Natural killer cell (primary cell): ENCODE data around the gene NMNAT2. TPM values are rescaled to one million over a fixed set of nuclear protein-coding genes. Genes with fewer than 3 reads are reported as not detected.

ENCODE experiments used
- ATAC-seq, 3 donors: fragments of 150-1000 bp in 2 of 3; fragments of 200-7000 bp in 1 of 3; cut with Tn5 transposase; 1 replicate in 1 of 3; 2 replicates in 2 of 3; pipeline ENCODE4 v1.10.0; 2021; ENCODE audit warnings: mild to moderate bottlenecking in 2 of 3, moderate library complexity in 2 of 3
- DNase-seq, 2 donors: peaks; one replicate each; pipeline versions ENCODE4 v3.0.0 to v3.0.0-alpha.2; 2013 to 2021; ENCODE audit warnings: mixed read lengths in 1 of 2
- H3K27ac ChIP-seq: one replicate; pipeline ENCODE4 v1.5.1; 2013; ENCODE audit warnings: mild to moderate bottlenecking, low read length
- H3K27me3 ChIP-seq: one replicate; pipeline ENCODE4 v1.6.1; 2013; ENCODE audit warnings: low read length; ENCODE audit not compliant: control insufficient read depth, insufficient read depth
- H3K36me3 ChIP-seq: one replicate; pipeline ENCODE4 v1.6.1; 2013; ENCODE audit warnings: low read length; ENCODE audit not compliant: control insufficient read depth, insufficient read depth
- H3K4me1 ChIP-seq: one replicate; pipeline ENCODE4 v1.6.1; 2013; ENCODE audit warnings: low read length; ENCODE audit not compliant: control insufficient read depth, insufficient read depth
- H3K4me3 ChIP-seq: one replicate; pipeline ENCODE4 v1.5.1; 2013; ENCODE audit warnings: low read length
- H3K9me3 ChIP-seq: one replicate; pipeline ENCODE4 v1.6.1; 2013; ENCODE audit warnings: low read length; ENCODE audit not compliant: control insufficient read depth, insufficient read depth
- H3K27ac Mint-ChIP-seq, 2 donors: one replicate each; pipeline ENCODE4 v1.8.0; 2022; ENCODE audit warnings: mild to moderate bottlenecking in 2 of 2, mixed read lengths in 2 of 2, moderate library complexity in 1 of 2
- H3K27me3 Mint-ChIP-seq, 2 donors: one replicate each; pipeline ENCODE4 v1.8.0; 2022; ENCODE audit warnings: low read depth in 2 of 2, mixed read lengths in 2 of 2
- H3K36me3 Mint-ChIP-seq: one replicate; pipeline ENCODE4 v1.8.0; 2022; ENCODE audit warnings: mixed read lengths
- H3K4me1 Mint-ChIP-seq, 2 donors: one replicate each; pipeline ENCODE4 v1.8.0; 2022; ENCODE audit warnings: mixed read lengths in 2 of 2
- H3K4me3 Mint-ChIP-seq: one replicate; pipeline ENCODE4 v1.8.0; 2022; ENCODE audit warnings: mild to moderate bottlenecking, moderate library complexity, mixed read lengths
- H3K9me3 Mint-ChIP-seq, 2 donors: one replicate each; pipeline ENCODE4 v1.8.0; 2022; ENCODE audit warnings: mixed read lengths in 2 of 2
- WGBS: methylation state at CpG from one replicate; pipeline ENCODE4 v1.1.7; 2013; ENCODE audit warnings: missing lambda C conversion rate; ENCODE audit not compliant: insufficient coverage; 5-methylcytosine and 5-hydroxymethylcytosine counted together
- intact Hi-C: fragments of 100-400 bp; cut with micrococcal nuclease; formaldehyde crosslinking; loops from one replicate; pipeline ENCODE4 v1.14.2; 2022
- total RNA-seq, 4 donors: library from RNA; stranded (reverse); fragments of 120-200 nt in 1 of 4; gene quantifications; one replicate each; pipeline versions ENCODE4 v1.2.3 to v1.2.4, GENCODE V29; 2013 to 2022
- TF ChIP-seq, protein P1 (sequence below): fragments of 200-600 bp; IDR thresholded peaks from one replicate; pipeline ENCODE4 v1.8.0; 2022; ENCODE audit warnings: antibody characterized with exemption

NMNAT2 gene
- total RNA-seq, 3 donors from 2014 or later (not counting 1 experiment from before 2014, with no cell fraction given): not detected

DNA sequence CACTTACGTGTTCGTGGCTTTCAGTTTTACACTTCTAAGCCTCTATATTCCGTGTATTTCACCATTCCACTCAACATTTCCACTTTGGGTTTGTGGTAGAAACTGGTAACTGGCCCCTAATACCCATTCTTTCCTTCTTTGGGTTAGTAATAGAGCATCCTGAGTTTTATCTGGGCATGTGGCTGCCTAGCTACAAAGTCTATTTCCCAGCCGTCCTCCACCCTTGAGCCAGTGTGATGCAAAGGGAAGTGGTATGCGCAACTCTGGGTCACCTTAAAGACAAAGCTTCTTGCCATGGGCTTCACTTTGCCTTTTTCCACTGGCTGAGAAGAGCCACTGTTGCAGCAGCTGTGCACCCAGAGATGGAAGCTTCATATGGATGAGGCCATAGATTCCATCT, 158.3 kb downstream of the NMNAT2 start:
- no peaks in the 10 kb centered on the region for H3K36me3 ChIP-seq
- no peaks in the 10 kb centered on the region for H3K4me1 ChIP-seq
- TF ChIP-seq, protein P1, sequence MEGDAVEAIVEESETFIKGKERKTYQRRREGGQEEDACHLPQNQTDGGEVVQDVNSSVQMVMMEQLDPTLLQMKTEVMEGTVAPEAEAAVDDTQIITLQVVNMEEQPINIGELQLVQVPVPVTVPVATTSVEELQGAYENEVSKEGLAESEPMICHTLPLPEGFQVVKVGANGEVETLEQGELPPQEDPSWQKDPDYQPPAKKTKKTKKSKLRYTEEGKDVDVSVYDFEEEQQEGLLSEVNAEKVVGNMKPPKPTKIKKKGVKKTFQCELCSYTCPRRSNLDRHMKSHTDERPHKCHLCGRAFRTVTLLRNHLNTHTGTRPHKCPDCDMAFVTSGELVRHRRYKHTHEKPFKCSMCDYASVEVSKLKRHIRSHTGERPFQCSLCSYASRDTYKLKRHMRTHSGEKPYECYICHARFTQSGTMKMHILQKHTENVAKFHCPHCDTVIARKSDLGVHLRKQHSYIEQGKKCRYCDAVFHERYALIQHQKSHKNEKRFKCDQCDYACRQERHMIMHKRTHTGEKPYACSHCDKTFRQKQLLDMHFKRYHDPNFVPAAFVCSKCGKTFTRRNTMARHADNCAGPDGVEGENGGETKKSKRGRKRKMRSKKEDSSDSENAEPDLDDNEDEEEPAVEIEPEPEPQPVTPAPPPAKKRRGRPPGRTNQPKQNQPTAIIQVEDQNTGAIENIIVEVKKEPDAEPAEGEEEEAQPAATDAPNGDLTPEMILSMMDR: no peak
- no peaks in the 10 kb centered on the region for H3K27me3 ChIP-seq
- Mint-ChIP-seq H3K36me3 (no peaks in the 10 kb centered on the region), H3K27me3 (peaks cover 3 to 19% of the 10 kb centered on the region in 2 donors), H3K4me1 (peaks cover 0 to 4% of the 10 kb centered on the region in 2 donors), H3K4me3 (no peak overlapping the region), H3K9me3 (no peaks in the 10 kb centered on the region), H3K27ac (no peak overlapping the region)
- H3K4me3 ChIP-seq: no peak overlapping the region
- DNase-seq: no peak
- WGBS: 69% methylated on average over 5 of the region's 5 CpGs
- no peak for ATAC-seq
- intact Hi-C loops: no loop called here
- H3K9me3 ChIP-seq: no peaks in the 10 kb centered on the region
- H3K27ac ChIP-seq: no peak overlapping the region

DNA sequence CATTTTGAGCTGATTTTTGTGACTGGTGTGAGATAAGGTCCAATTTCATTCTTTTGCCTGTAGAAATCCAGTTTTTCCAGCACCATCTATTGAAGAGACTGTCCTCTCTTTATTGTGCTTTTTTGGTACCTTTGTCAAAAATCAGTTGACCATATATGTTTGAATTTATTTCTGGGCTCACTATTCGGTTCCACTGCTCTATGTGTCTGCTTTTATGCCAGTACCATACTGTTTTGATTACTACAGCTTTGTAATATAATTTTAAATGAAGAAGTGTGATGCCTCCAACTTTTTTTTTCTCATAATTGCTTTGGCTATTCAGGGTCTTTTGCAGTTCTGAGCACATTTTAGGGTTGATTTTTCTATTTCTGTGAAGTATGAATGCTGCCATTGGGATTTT, 163.1 kb downstream of the NMNAT2 start:
- H3K4me3 Mint-ChIP-seq: no peak overlapping the region
- TF ChIP-seq, protein P1: no peak
- no peaks in the 10 kb centered on the region for H3K4me1 ChIP-seq
- no peak overlapping the region for H3K4me3 ChIP-seq
- no peak for DNase-seq
- H3K27ac ChIP-seq: no peak overlapping the region
- H3K27ac Mint-ChIP-seq: no peak overlapping the region
- H3K27me3 ChIP-seq: no peaks in the 10 kb centered on the region
- H3K4me1 Mint-ChIP-seq: peaks cover 0 to 4% of the 10 kb centered on the region in 2 donors
- peaks cover 0 to 3% of the 10 kb centered on the region in 2 donors for H3K9me3 Mint-ChIP-seq
- H3K36me3 ChIP-seq: no peaks in the 10 kb centered on the region
- intact Hi-C loops: no loop called here
- ATAC-seq: no peak
- WGBS: no CpG with 5 or more reads among the region's 1 CpG
- peaks cover 7 to 21% of the 10 kb centered on the region in 2 donors for H3K27me3 Mint-ChIP-seq
- no peaks in the 10 kb centered on the region for H3K36me3 Mint-ChIP-seq
- H3K9me3 ChIP-seq: no peaks in the 10 kb centered on the region

DNA sequence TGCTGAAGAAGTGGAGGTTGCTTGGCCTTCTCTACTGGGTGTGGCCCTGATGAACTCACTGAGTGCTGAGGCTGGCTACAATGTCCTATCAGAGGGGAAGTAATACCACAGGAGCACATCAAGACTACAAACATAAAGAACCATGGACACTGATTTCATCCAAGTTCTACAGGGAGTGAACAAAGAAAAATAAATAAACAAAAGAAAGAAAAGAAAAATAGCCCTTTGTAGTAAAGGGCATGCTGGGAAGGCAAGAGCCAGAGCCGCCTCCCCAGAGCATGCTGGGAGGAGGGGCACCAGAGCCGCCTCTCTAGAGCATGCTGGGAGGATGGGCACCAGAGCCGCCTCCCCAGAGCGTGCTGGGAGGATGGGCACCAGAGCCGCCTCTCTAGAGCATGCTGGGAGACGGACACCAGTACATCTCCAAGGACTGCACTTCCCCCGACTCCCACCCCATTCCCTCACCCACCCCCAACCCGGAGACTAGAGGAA, 166.2 kb downstream of the NMNAT2 start:
- Histone ChIP-seq H3K27me3 (peaks cover 2% of the 10 kb centered on the region), H3K4me3 (no peak overlapping the region), H3K36me3 (no peaks in the 10 kb centered on the region), H3K9me3 (no peaks in the 10 kb centered on the region), H3K27ac (no peak overlapping the region), H3K4me1 (no peaks in the 10 kb centered on the region)
- Mint-ChIP-seq H3K27ac (no peak overlapping the region), H3K9me3 (peaks cover 0 to 3% of the 10 kb centered on the region in 2 donors), H3K27me3 (peaks cover 11 to 12% of the 10 kb centered on the region in 2 donors), H3K36me3 (no peaks in the 10 kb centered on the region), H3K4me1 (no peaks in the 10 kb centered on the region), H3K4me3 (no peak overlapping the region)
- intact Hi-C loops: no loop called here
- no peak for DNase-seq
- 99% methylated on average over 5 of the region's 8 CpGs for WGBS
- TF ChIP-seq, protein P1: no peak
- no peak for ATAC-seq
